Astrocyte (in vitro differentiated cells and primary cell): ENCODE measurements around the gene ARPP19.

Experiments
- CTCF ChIP-seq: IDR thresholded peaks from 2 replicates; pipeline ENCODE4 v1.5.1; 2011; ENCODE audit warnings: low read depth, mild to moderate bottlenecking, inconsistent platforms, low read length, moderate library complexity; ENCODE audit not compliant: insufficient read depth
- EZH2 ChIP-seq: IDR thresholded peaks from 2 replicates; pipeline ENCODE4 v1.6.1; 2012; ENCODE audit warnings: mild to moderate bottlenecking, low read length, inconsistent platforms; ENCODE audit not compliant: insufficient read depth

- no peak for TF ChIP-seq CTCF
- no peak for TF ChIP-seq EZH2
These were observed 48.2 kb upstream of the ARPP19 start for GRCh38 chr15:52617026-52617425.
